ENCODE data around the gene CALCOCO1.
"Not testable (repeated sequence)": the region's sequence is repeated elsewhere in the genome, so short reads cannot be mapped to it uniquely, and the experiment has no call there.

CALCOCO1 gene

DNA sequence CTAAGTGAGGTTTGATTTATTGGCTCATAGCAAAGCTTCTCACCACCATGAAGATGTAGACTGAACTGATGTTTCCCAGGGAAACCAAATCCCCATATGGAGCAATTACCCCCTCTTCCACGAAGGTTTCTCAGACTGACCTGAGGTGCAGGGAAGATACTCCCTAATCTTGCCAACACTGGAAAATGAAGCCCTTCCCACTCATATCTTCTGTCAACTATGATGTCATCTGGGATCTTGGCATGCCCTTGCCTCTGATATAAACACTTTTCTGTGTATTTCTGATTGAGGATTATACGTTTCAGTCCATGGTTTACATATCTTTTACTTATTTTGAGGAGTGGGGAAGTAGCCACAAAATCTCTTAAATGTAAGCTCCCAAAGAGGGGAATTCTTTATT, 38.6 kb upstream of the CALCOCO1 start:
- no peak for DNase-seq (ENCODE audit: low spot score)
- in situ Hi-C loops (cut with MboI; ENCODE audit: low sequenced_read_pairs, unreplicated experiment) = no loop called here
- TF ChIP-seq, protein P1, sequence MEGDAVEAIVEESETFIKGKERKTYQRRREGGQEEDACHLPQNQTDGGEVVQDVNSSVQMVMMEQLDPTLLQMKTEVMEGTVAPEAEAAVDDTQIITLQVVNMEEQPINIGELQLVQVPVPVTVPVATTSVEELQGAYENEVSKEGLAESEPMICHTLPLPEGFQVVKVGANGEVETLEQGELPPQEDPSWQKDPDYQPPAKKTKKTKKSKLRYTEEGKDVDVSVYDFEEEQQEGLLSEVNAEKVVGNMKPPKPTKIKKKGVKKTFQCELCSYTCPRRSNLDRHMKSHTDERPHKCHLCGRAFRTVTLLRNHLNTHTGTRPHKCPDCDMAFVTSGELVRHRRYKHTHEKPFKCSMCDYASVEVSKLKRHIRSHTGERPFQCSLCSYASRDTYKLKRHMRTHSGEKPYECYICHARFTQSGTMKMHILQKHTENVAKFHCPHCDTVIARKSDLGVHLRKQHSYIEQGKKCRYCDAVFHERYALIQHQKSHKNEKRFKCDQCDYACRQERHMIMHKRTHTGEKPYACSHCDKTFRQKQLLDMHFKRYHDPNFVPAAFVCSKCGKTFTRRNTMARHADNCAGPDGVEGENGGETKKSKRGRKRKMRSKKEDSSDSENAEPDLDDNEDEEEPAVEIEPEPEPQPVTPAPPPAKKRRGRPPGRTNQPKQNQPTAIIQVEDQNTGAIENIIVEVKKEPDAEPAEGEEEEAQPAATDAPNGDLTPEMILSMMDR (IDR thresholded peaks at IDR 0.05; ENCODE audit: borderline replicate concordance, control extremely low read depth, extremely low read depth, insufficient read depth, missing control alignments) = no peak

DNA sequence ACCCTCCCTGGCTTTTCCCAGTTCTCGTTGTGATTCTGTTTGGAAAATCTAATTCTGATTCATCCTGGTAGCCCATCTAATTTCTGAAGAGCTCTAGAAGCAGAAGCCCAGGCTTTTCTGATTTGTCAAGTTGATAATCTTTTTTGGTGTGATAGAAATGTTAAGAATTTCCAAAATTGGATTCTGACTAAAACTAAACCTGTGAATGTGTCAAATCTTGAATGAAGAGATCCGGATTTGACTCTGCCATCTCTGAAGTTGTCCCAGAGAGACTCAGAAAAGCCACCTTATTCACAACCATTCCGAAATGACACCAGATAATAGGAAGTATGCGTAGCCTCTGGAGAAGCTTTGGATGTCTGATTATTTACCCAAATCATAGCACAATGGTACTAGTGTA, 37.4 kb upstream of the CALCOCO1 start:
- no peak for DNase-seq (ENCODE audit: low spot score)
- in situ Hi-C loops (cut with MboI; ENCODE audit: low sequenced_read_pairs, unreplicated experiment) = no loop called here
- TF ChIP-seq, protein P1 (IDR thresholded peaks at IDR 0.05; ENCODE audit: borderline replicate concordance, control extremely low read depth, extremely low read depth, insufficient read depth, missing control alignments) = no peak

DNA sequence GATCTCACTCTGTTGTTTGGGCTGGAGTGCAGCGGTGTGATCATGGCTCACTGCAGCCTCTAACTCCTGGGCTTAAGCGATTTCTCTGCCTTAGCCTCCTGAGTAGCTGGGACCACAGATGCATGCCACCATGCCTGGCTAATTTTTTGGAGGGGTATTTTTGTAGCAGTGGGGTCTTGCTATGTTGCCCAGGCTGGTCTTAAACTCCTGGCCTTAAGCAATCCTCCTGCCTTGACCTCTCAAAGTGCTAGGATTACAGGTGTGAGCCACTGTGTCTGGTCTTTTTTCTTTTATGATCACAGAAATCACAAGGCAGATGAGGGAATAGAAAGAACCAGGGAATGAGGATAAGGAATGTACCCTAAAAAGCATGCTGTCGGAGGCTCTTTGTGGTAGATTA, 35.5 kb upstream of the CALCOCO1 start:
- DNase-seq (ENCODE audit: low spot score); in situ Hi-C loops (cut with MboI; ENCODE audit: low sequenced_read_pairs, unreplicated experiment): not testable (repeated sequence)

DNA sequence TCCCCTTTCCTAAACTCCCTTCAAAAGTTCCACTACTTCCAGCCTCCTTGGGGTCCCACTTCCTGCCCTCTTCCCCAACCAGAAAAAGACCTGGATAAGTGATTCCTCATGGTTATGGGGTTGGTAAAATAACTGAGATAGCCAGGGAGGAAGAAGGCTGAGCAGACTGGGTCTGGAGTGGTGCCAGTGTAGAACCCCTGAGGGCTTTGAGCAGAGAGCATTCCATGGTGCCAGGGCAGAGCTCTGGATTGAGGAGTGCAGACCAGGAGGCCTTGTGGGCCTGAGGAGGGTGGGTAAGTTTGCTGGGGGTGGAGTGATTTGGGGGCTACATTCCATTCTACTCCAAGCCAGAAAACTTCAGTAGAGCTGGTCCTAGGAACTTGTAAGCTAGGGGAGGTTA, 34.1 kb upstream of the CALCOCO1 start:
- in situ Hi-C loops (cut with MboI; ENCODE audit: low sequenced_read_pairs, unreplicated experiment) = no loop called here
- TF ChIP-seq, protein P1 (IDR thresholded peaks at IDR 0.05; ENCODE audit: borderline replicate concordance, control extremely low read depth, extremely low read depth, insufficient read depth, missing control alignments) = no peak
- no peak for DNase-seq (ENCODE audit: low spot score)

DNA sequence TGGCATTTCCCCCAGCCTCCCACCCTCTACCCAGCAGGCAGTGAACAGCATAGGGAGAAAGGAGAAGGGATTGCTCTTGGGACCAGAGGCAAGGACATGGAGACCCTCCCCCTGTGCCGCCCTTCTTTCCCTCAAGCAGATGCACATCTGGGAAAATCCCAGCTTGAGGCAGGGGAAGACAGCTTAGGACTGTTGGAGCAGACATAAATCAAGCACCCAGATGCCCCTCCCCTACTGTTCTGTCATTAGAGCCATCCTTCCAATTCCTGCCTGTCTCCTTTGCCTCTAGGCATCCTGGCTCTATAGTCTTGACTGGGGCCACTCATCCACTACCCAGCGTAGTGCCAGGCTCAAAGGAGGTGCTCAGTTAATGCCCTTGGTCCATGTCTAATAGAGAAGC, 32.0 kb upstream of the CALCOCO1 start:
- TF ChIP-seq, protein P1 (IDR thresholded peaks at IDR 0.05; ENCODE audit: borderline replicate concordance, control extremely low read depth, extremely low read depth, insufficient read depth, missing control alignments) = no peak
- DNase-seq (ENCODE audit: low spot score) = no peak
- in situ Hi-C loops (cut with MboI; ENCODE audit: low sequenced_read_pairs, unreplicated experiment) = no loop called here

DNA sequence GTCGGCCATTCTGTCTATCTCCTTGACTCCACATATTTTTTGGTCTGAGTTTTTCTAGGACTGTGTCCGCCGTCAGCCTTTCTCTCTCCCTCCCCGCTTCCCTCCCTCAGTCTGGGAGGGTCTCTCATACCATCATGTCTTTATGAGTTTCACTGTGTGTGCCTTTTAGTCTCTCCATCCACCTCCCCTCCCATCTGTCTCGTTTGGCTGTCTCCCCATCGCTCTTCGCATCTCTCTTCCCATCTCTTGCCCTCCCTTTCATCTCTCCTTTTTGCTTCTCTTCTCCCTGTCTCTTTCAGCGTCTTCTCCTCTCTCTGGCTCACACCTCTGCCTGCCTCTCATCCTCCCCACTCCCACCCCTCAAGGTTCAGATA, 31.5 kb upstream of the CALCOCO1 start:
- DNase-seq (ENCODE audit: low spot score) = no peak
- in situ Hi-C loops (cut with MboI; ENCODE audit: low sequenced_read_pairs, unreplicated experiment) = no loop called here
- TF ChIP-seq, protein P1 (IDR thresholded peaks at IDR 0.05; ENCODE audit: borderline replicate concordance, control extremely low read depth, extremely low read depth, insufficient read depth, missing control alignments) = no peak

DNA sequence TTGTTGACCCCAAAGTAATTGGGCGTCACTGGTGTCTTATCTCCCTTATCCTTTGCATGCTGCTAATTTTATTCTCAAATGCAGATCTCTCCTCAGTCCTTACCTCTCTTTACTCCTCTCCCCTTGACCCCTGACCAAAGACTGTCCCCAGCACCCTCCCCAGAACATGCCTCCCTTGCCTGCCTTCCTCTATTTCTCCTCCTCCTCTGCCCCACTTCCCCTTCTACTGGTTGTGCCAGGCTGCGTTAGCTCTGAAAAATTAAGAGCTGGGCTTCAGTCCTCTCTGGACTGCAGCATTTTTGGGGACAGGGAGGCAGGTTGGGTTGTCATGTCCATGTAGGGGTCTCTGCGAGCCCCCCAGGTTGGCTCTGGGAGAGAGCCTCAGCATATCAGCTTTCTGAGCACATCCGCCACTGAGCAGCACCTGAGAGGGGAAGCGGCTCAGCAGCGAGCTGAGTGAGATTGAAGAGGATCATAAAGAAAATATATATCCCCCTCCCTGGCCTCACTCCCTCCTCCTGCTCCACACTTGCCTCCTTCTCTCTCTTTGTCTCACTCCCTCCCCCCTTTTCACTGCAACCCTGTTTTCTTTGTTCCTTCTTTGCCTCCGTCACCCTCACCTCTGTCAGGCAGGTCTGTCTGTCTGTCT, 31.0 kb upstream of the CALCOCO1 start:
- TF ChIP-seq, protein P1 (IDR thresholded peaks at IDR 0.05; ENCODE audit: borderline replicate concordance, control extremely low read depth, extremely low read depth, insufficient read depth, missing control alignments) = no peak
- in situ Hi-C loops (cut with MboI; ENCODE audit: low sequenced_read_pairs, unreplicated experiment) = no loop called here
- no peak for DNase-seq (ENCODE audit: low spot score)

Data from GM13976 (cell line).